HG03095 (cell line): Measurements from ENCODE around the gene TALDO1.

Source experiments
- ATAC-seq: cut with Tn5 transposase; IDR thresholded peaks from one replicate; pipeline ENCODE4 v1.9.1; 2021; ENCODE audit warnings: moderate library complexity; ENCODE audit not compliant: unreplicated experiment

Gene TALDO1

GRCh38 chr11:798093-798713 is 50.9 kb downstream of the TALDO1 start, which contains the start of gene SLC25A22:
SLC25A22 (minus strand) TSS chr11:798281; CDS start chr11:795006, 3,275 bp downstream.
- peak; percentile 52 for ATAC-seq

- no peak for ATAC-seq
Measured at GRCh38 chr11:799641-800316, 52.5 kb downstream of the TALDO1 start.

GRCh38 chr11:800473-800872 is 53.2 kb downstream of the TALDO1 start:
- no peak for ATAC-seq

GRCh38 chr11:801097-801780 is 54.0 kb downstream of the TALDO1 start:
- no peak for ATAC-seq

GRCh38 chr11:802018-802617 is 54.9 kb downstream of the TALDO1 start:
- ATAC-seq = no peak

GRCh38 chr11:802693-803466 is 55.6 kb downstream of the TALDO1 start:
- ATAC-seq = no peak

- ATAC-seq = no peak
Measured at GRCh38 chr11:803467-803742, 56.1 kb downstream of the TALDO1 start.

- ATAC-seq = no peak
Measured at GRCh38 chr11:803770-804598, 56.7 kb downstream of the TALDO1 start.

GRCh38 chr11:804599-804964 is 57.3 kb downstream of the TALDO1 start:
- ATAC-seq = no peak

GRCh38 chr11:808427-809286 is 61.4 kb downstream of the TALDO1 start:
- ATAC-seq = no peak

GRCh38 chr11:809287-810039 is 62.2 kb downstream of the TALDO1 start, which contains the start of gene RPLP2:
RPLP2 (plus strand) TSS chr11:809967; CDS start chr11:810235, 268 bp downstream.
- ATAC-seq = peak; percentile 61

- ATAC-seq = peak; percentile 4
Measured at GRCh38 chr11:810040-810567, 62.8 kb downstream of the TALDO1 start.

GRCh38 chr11:811446-812245 is 64.4 kb downstream of the TALDO1 start:
- ATAC-seq = no peak

- ATAC-seq = no peak
Measured at GRCh38 chr11:812390-812789, 65.1 kb downstream of the TALDO1 start.

GRCh38 chr11:813072-813455 is 65.8 kb downstream of the TALDO1 start:
- ATAC-seq = no peak

GRCh38 chr11:813456-814096 is 66.3 kb downstream of the TALDO1 start:
- ATAC-seq = no peak
